PFSK-1 (cell line): Measurements from ENCODE around the gene UBA5.

Source experiments
- POLR2AphosphoS5 ChIP-seq: IDR thresholded peaks from 2 replicates; pipeline ENCODE4 v1.6.1; 2012; ENCODE audit warnings: low read depth, mild to moderate bottlenecking, control low read depth, low read length, moderate library complexity
- SIN3A ChIP-seq: IDR thresholded peaks from 2 replicates; pipeline ENCODE4 v1.6.1; 2012; ENCODE audit warnings: mild to moderate bottlenecking, low read length, moderate library complexity, borderline replicate concordance; ENCODE audit not compliant: insufficient read depth
- TAF1 ChIP-seq: IDR thresholded peaks from 2 replicates; pipeline ENCODE4 v1.6.1; 2012; ENCODE audit warnings: low read length, control low read depth, borderline replicate concordance; ENCODE audit not compliant: insufficient read depth
- TF ChIP-seq, protein P1 (sequence below), 2 experiments: IDR thresholded peaks; 2 replicates each; pipeline versions ENCODE4 v1.6.1 to v1.8.0; 2011 to 2012; ENCODE audit warnings: low read depth in 2 of 2, low read length in 2 of 2, control low read depth in 1 of 2, inconsistent platforms in 1 of 2, mild to moderate bottlenecking in 1 of 2, moderate library complexity in 1 of 2; ENCODE audit not compliant: insufficient read depth in 1 of 2

- TF ChIP-seq POLR2AphosphoS5 (no peak), SIN3A (no peak), TAF1 (no peak)
- TF ChIP-seq, protein P1, sequence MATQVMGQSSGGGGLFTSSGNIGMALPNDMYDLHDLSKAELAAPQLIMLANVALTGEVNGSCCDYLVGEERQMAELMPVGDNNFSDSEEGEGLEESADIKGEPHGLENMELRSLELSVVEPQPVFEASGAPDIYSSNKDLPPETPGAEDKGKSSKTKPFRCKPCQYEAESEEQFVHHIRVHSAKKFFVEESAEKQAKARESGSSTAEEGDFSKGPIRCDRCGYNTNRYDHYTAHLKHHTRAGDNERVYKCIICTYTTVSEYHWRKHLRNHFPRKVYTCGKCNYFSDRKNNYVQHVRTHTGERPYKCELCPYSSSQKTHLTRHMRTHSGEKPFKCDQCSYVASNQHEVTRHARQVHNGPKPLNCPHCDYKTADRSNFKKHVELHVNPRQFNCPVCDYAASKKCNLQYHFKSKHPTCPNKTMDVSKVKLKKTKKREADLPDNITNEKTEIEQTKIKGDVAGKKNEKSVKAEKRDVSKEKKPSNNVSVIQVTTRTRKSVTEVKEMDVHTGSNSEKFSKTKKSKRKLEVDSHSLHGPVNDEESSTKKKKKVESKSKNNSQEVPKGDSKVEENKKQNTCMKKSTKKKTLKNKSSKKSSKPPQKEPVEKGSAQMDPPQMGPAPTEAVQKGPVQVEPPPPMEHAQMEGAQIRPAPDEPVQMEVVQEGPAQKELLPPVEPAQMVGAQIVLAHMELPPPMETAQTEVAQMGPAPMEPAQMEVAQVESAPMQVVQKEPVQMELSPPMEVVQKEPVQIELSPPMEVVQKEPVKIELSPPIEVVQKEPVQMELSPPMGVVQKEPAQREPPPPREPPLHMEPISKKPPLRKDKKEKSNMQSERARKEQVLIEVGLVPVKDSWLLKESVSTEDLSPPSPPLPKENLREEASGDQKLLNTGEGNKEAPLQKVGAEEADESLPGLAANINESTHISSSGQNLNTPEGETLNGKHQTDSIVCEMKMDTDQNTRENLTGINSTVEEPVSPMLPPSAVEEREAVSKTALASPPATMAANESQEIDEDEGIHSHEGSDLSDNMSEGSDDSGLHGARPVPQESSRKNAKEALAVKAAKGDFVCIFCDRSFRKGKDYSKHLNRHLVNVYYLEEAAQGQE (IDR thresholded peaks at IDR 0.05; ENCODE audit: insufficient read depth in 1 of 2, low read depth in 2 of 2, low read length in 2 of 2): no peak
These were observed 972 bp downstream of the UBA5 start for GRCh38 chr3:132661101-132661500.
